ACHN (cell line): ENCODE data around the gene SHQ1.
"Not testable (repeated sequence)": the region's sequence is repeated elsewhere in the genome, so short reads cannot be mapped to it uniquely, and the experiment has no call there.

Experiments
- DNase-seq: peaks from one replicate; pipeline ENCODE4 v3.0.0-alpha.2; 2015
- in situ Hi-C: cut with HindIII; loops from 2 replicates; pipeline ENCODE4 v1.10.0; 2017; ENCODE audit warnings: low sequenced_read_pairs, low pct_ligation_motif_present, low pct_unique_long_range_greater_than_20kb

Gene SHQ1

GRCh38 chr3:72732666-72733345, 115.4 kb downstream of the SHQ1 start:
- DNase-seq, in situ Hi-C loops: not testable (repeated sequence)

GRCh38 chr3:72728958-72729467, 119.2 kb downstream of the SHQ1 start:
- in situ Hi-C loops, result no loop called here
- no peak for DNase-seq

DNA sequence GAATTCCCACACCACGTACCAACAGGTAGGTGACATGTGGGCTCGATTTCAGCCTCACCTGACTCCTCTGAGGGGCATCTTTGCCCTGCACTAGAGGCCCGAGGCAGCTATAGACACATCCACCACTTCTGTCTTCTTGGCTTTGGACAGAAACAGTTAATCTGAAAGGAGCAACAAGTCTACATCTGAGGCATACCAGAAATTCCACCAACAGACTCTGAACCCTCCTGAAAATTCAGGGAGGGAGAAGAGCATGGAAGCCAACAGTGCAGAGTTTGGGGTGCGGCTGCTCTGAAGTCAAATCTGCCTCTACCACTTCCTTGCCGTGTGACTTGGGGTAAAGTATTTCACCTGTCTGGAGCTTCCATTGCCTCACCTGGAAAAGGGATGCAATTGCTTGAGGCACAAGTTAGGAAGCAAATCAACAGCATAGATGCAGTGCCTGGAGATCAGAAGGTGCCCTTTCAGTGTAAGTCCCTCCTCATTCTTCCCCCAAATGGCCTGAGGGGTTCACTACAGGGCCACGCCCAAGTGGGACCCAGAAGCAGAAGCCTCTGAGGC, 119.8 kb downstream of the SHQ1 start:
- in situ Hi-C loops, result no loop called here
- DNase-seq, result no peak

GRCh38 chr3:72727726-72728125, 120.5 kb downstream of the SHQ1 start:
- in situ Hi-C loops, result no loop called here
- no peak for DNase-seq

GRCh38 chr3:72727172-72727571, 121.1 kb downstream of the SHQ1 start:
- no peak for DNase-seq
- in situ Hi-C loops, result no loop called here

GRCh38 chr3:72725229-72725628, 123.0 kb downstream of the SHQ1 start:
- DNase-seq, result no peak
- in situ Hi-C loops, result no loop called here

DNA sequence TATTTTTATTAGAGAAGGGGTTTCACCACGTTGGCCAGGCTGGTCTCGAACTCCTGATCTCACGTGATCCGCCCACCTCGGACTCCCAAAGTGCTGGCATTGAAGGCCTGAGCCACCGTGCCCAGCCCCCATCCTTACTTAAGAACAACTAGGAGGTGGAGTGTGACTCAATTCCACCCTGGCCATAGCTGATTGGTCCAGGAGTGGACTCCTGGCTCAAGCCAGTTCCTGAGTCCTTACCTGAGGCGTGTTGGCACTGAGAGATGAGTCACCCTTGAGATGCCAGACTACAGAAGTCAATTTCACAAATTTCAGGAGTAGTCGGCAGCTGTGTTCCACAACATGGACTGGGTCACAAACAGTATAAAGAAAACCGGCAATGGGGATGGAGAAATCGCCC, 124.2 kb downstream of the SHQ1 start:
- DNase-seq, result no peak
- in situ Hi-C loops, result no loop called here

DNA sequence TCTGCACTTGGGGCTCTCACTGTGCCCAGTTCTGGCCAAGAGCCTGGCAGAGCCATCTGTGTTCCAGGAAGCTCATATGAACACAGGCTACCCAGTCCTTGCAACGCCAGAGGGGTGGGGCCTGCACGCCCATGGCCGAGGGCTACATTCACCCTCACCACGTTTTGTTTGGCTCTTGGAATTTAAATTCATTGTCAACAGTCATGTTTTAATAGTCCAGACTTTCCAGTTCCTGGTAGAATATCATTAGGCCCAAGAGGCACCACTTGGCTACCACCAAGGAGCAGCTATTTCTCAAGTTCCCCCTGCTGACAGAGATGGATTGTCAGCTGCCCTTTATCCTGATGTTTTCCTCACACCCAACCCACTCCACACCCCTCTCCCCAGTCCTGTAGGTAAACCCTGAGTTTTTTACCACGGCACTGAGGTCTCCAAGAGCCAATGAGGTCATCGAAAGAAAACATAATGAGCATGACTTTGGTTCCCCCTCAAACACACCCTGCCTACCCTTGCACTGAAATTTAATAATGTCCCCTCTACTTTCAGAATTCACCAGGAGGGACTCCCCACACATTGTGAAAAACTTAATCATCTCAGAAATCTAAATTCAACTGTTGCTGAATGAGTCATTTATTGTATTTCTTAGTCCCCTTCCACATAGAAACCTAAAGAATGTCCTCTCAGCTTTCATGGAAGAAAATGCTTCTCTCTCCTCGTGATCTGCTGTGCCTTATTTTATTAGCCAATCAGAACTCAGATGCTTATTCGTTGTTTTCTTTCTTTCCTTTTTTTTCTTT, 125.1 kb downstream of the SHQ1 start:
- DNase-seq, result no peak
- in situ Hi-C loops, result no loop called here

DNA sequence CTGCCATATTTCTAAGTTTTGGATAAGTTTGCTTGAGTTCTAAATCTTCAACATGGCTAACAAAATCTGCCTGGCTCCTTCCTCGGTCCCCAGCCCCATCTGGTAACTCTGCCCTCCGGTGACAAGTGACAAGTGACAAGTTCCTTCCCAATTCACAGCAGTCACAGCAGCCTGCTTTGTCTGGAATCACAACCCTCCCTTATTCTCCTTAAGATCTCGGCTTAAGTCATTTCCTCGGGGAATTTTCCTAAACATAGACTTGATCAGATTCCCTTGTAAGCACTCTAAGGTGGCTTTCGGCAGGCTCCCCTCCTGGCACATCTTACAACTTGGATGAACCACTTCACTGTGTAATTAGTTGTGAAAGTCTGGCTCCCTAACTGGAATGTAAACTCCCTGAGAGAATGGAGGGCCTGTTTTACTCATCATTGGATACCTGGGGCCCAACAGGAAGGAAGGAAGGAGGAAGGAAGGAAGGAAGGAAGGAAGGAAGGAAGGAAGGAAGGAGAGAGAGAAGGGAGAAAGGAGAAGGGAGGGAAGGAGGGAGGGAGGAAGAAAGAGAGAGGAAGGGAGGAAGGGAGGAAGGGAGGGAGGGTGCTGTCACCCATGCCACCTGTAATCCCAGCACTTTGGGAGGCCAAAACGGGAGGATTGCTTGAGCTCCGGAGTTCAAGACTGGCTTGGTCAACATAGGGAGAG, 126.4 kb downstream of the SHQ1 start:
- in situ Hi-C loops, result no loop called here
- no peak for DNase-seq

DNA sequence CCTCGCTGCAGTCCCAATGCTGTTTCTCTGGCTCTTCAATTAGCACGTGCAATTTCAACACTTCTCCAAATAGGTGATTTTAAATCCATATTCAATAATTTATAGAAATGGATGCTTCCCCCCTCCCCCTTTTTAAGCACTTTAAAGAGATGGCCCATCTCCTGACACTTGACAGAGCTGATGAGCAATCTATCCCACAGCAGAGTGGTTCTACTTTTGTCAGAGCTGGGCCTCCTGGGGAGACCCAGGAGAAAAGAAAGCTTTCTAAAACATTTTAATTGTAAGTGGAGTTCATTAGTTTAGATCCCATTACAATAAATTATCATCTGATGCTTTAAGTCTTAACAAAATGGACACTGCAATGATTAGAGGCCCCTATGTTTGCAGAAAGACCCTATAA, 127.7 kb downstream of the SHQ1 start:
- in situ Hi-C loops, result no loop called here
- no peak for DNase-seq

- in situ Hi-C loops, result no loop called here
- no peak for DNase-seq
These were observed 129.1 kb downstream of the SHQ1 start for GRCh38 chr3:72719137-72719536.

GRCh38 chr3:72714135-72714534, 134.1 kb downstream of the SHQ1 start:
- DNase-seq, in situ Hi-C loops: not testable (repeated sequence)

DNA sequence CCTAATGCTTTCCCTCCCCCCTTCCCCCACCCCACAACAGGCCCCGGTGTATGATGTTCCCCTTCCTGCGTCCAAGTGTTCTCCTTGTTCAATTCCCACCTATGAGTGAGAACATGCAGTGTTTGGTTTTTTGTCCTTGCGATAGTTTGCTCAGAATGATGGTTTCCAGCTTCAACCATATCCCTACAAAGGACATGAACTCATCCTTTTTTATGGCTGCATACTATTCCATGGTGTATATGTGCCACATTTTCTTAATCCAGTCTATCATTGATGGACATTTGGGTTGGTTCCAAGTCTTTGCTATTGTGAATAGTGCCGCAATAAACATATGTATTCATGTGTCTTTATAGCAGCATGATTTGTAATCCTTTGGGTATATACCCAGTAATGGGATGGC, 137.8 kb downstream of the SHQ1 start:
- DNase-seq, in situ Hi-C loops: not testable (repeated sequence)

DNA sequence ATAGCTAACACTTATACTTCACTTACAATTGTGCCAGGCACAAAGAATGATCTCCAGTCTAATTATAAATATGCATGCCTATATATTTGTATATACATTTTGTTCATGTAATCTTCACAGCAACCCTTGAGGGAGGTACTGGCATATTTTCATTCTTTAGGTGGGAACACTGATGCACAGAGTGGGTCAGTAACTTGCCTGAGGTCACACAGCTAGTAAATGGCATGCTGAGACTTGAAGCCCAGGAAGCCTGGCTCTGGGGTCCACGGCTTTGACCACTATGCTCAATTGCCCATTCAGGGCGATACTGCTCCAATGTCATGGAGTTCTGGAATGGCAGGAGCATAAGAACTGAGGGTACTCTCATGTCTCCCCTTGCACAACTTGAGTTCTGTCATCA, 139.8 kb downstream of the SHQ1 start:
- in situ Hi-C loops, result no loop called here

DNA sequence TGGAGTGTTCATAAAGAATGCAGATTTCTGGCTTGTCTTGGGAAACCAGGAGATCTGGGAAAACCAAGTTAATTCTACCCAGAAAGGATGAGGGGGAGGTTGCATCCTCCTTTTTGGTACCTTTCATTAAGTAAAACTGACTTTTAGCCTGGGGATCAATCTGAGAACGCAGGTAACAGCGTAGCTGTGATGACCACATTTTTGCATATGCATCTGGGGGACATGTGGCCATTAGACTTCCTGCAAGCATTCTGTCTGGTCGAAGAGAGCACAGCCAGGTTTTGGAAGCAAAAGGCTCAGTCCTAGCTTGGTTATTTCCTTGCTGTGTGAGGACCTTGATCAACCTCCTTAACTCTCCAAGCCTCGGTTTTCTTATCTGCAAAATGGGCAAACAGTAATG, 145.2 kb downstream of the SHQ1 start:
- in situ Hi-C loops, result no loop called here
- DNase-seq, result no peak

More for the DNA sequence above, 139.8 kb downstream of the SHQ1 start:
- no peak for DNase-seq

GRCh38 chr3:72702390-72702789, 145.9 kb downstream of the SHQ1 start:
- no peak for DNase-seq
- in situ Hi-C loops, result no loop called here

DNA sequence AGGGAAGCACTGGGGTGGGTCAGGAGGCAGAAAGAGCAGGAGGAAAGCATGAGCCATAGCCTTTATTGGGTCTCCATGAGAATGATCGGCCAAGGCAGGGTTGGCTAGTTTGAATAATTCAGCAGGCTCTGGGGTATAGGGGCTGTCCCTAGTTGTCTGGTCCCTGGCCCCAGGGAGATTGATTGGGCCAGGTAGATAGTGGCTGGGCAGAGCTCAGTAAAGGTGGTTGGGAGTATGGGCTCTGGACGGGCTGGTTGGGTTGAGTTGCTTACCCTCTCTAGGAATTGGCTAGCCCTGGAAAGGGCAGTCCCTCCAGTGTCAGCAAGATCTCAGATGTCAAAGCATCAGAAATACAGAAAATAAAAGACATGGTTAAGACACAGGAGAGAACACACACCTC, 148.1 kb downstream of the SHQ1 start:
- in situ Hi-C loops, result no loop called here
- no peak for DNase-seq

DNA sequence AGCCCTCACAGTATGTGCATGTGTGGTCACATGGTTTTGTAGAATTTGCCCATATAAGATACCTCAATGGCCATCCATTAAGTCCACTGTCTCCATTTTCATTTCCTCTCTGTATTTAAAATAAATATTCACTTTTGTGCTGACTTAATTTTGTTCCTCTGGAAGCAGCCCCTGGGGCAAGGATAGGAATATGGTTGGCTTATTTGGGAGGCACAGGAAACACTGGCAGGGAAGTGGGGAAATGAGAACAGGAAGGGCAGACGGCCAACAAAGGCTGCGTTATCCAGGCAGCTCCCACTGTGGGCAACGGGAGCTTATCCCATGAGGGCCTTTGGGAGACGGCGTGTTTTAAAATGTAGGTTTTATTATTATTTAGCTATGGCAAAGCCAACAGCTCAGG, 148.6 kb downstream of the SHQ1 start:
- in situ Hi-C loops, result no loop called here

More for the DNA sequence above, 148.6 kb downstream of the SHQ1 start:
- no peak for DNase-seq
